Activated CD4-positive, alpha-beta memory T cell treated with anti-CD3 and anti-CD28 coated beads for 36 hours (primary cell): Measurements from ENCODE around the gene SLC17A4. TPM values are rescaled to one million over a fixed set of nuclear protein-coding genes. Genes with fewer than 3 reads are reported as not detected.
"Not testable (repeated sequence)": the region's sequence is repeated elsewhere in the genome, so short reads cannot be mapped to it uniquely, and the experiment has no call there.

Experiments used
- CTCF ChIA-PET: fragments of 350-600 bp; sonication (Branson Sonifier 250); formaldehyde crosslinking; loops from one replicate; lab custom pipeline; 2021; ENCODE audit warnings: antibody characterized with exemption, inconsistent platforms; lab: Charles Lee
- POLR2A ChIA-PET: fragments of 350-600 bp; sonication (Branson Sonifier 250); formaldehyde crosslinking; loops from one replicate; lab custom pipeline; 2021; ENCODE audit warnings: antibody characterized with exemption; lab: Charles Lee
- DNase-seq: peaks from one replicate; pipeline ENCODE4 v3.0.0-alpha.2; 2020
- H3K27ac Mint-ChIP-seq: one replicate; pipeline ENCODE4 v1.8.0; 2021; ENCODE audit warnings: mixed read lengths
- H3K27me3 Mint-ChIP-seq: one replicate; pipeline ENCODE4 v1.8.0; 2021; ENCODE audit warnings: mixed read lengths
- H3K36me3 Mint-ChIP-seq: one replicate; pipeline ENCODE4 v1.8.0; 2021; ENCODE audit warnings: mixed read lengths
- H3K4me1 Mint-ChIP-seq: one replicate; pipeline ENCODE4 v1.8.0; 2021; ENCODE audit warnings: low read depth, mixed read lengths
- H3K4me3 Mint-ChIP-seq: one replicate; pipeline ENCODE4 v1.8.0; 2021; ENCODE audit warnings: mild to moderate bottlenecking, mixed read lengths
- H3K9me3 Mint-ChIP-seq: one replicate; pipeline ENCODE4 v1.8.0; 2021; ENCODE audit warnings: mixed read lengths
- intact Hi-C: fragments of 100-400 bp; cut with micrococcal nuclease; formaldehyde crosslinking; loops from one replicate; pipeline ENCODE4 v1.15.1; 2023
- total RNA-seq, 2 experiments: library from RNA; stranded (reverse); gene quantifications; one replicate each; pipeline ENCODE4 v1.2.3, GENCODE V29; 2021

SLC17A4 gene
- total RNA-seq, 2 experiments from 2014 or later, result not detected

GRCh38 chr6:25731721-25732120 lies 22.8 kb upstream of the SLC17A4 start:
- H3K9me3 Mint-ChIP-seq, result peaks cover 2% of the 10 kb centered on the region

GRCh38 chr6:25732468-25733198 lies 21.9 kb upstream of the SLC17A4 start:
- ChIA-PET POLR2A (no interaction called here), CTCF (no interaction called here)
- Mint-ChIP-seq H3K36me3 (peaks cover 3% of the 10 kb centered on the region), H3K4me3 (no peak overlapping the region), H3K4me1 (no peaks in the 10 kb centered on the region), H3K27ac (no peak overlapping the region), H3K27me3 (peaks cover 48% of the 10 kb centered on the region), H3K9me3 (peaks cover 7% of the 10 kb centered on the region)
- intact Hi-C loops, result no loop called here
- DNase-seq, result no peak

More at GRCh38 chr6:25731721-25732120, 22.8 kb upstream of the SLC17A4 start:
- H3K36me3 Mint-ChIP-seq, result no peaks in the 10 kb centered on the region
- intact Hi-C loops, result no loop called here
- POLR2A ChIA-PET, result no interaction called here
- H3K27ac Mint-ChIP-seq, result no peak overlapping the region
- no peak for DNase-seq
- H3K27me3 Mint-ChIP-seq, result peaks cover 42% of the 10 kb centered on the region
- H3K4me1 Mint-ChIP-seq, result no peaks in the 10 kb centered on the region
- CTCF ChIA-PET, result interaction anchor here (0.9 to 1.0 kb wide), 2 partner anchors 14 to 210 kb away, joined by 3 to 5 read pairs; no protein-coding TSS in a partner anchor
- no peak overlapping the region for H3K4me3 Mint-ChIP-seq

DNA sequence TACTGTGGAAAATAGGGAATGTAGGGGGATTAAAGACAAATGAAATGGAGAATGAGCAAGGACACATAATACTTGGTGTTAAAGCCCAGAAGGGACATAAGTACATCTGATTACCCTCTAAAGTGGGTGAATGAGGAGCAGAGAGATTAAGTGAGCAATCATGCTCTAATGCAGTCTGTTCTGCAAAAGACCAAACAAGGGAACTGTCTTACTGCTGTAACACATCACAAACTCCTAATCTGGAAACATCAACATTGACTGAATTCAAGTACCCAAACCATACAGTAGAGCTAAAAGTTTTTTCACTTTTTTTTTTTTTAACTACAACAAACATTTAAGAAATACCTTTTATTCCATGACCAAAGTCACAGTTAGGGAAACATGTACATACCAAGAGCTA lies 19.3 kb upstream of the SLC17A4 start:
- Mint-ChIP-seq H3K27ac (no peak overlapping the region), H3K36me3 (peaks cover 3% of the 10 kb centered on the region), H3K9me3 (peaks cover 7% of the 10 kb centered on the region), H3K27me3 (peaks cover 50% of the 10 kb centered on the region), H3K4me3 (no peak overlapping the region), H3K4me1 (no peaks in the 10 kb centered on the region)
- no peak for DNase-seq
- ChIA-PET POLR2A (no interaction called here), CTCF (interaction anchor here (0.7 to 1.0 kb wide), 2 partner anchors 15 to 148 kb away, joined by 3 to 4 read pairs; no protein-coding TSS in a partner anchor)
- intact Hi-C loops, result no loop called here

GRCh38 chr6:25743868-25744267 lies 10.7 kb upstream of the SLC17A4 start:
- POLR2A ChIA-PET, result no interaction called here

GRCh38 chr6:25745836-25746235 lies 8.7 kb upstream of the SLC17A4 start:
- Mint-ChIP-seq H3K27ac (no peak overlapping the region), H3K27me3 (peaks cover under 1% of the 10 kb centered on the region), H3K36me3 (no peaks in the 10 kb centered on the region), H3K4me3 (no peak overlapping the region), H3K4me1 (no peaks in the 10 kb centered on the region), H3K9me3 (no peaks in the 10 kb centered on the region)
- intact Hi-C loops, result no loop called here
- POLR2A ChIA-PET, result no interaction called here
- DNase-seq, result no peak
- CTCF ChIA-PET, result interaction anchor here (0.8 to 1.0 kb wide), 3 partner anchors 9 to 144 kb away, joined by 3 read pairs; partner anchors contain the start of gene SLC17A4

More at GRCh38 chr6:25743868-25744267, 10.7 kb upstream of the SLC17A4 start:
- no peaks in the 10 kb centered on the region for H3K4me1 Mint-ChIP-seq
- CTCF ChIA-PET, result no interaction called here
- H3K27me3 Mint-ChIP-seq, result peaks cover 7% of the 10 kb centered on the region
- no peak for DNase-seq
- intact Hi-C loops, result no loop called here
- H3K36me3 Mint-ChIP-seq, result no peaks in the 10 kb centered on the region
- no peak overlapping the region for H3K4me3 Mint-ChIP-seq
- no peak overlapping the region for H3K27ac Mint-ChIP-seq
- no peaks in the 10 kb centered on the region for H3K9me3 Mint-ChIP-seq

GRCh38 chr6:25746968-25747367 lies 7.6 kb upstream of the SLC17A4 start:
- no peaks in the 10 kb centered on the region for H3K4me1 Mint-ChIP-seq
- intact Hi-C loops, result no loop called here
- CTCF ChIA-PET, result no interaction called here
- no peaks in the 10 kb centered on the region for H3K9me3 Mint-ChIP-seq
- DNase-seq, result no peak
- no peak overlapping the region for H3K4me3 Mint-ChIP-seq
- H3K27ac Mint-ChIP-seq, result no peak overlapping the region
- no peaks in the 10 kb centered on the region for H3K36me3 Mint-ChIP-seq
- POLR2A ChIA-PET, result no interaction called here
- no peaks in the 10 kb centered on the region for H3K27me3 Mint-ChIP-seq

DNA sequence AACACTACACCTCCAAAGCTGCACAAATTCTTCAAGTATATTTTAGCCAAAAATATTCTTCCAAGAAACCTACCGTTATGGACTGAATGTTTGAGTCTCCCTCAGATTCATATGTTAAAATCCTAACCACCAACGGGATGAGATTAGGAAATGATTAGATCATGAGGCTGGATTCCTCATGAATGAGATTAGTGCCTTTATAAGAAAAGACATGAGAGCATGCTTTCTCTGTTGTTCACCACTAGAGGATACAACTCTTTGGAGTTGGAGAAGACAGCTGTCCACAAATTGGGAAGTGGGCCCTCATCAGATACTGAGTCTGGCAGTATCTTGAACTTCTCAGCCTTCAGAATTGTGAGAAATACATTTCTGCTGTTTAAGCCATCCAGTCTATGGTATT lies 7.1 kb upstream of the SLC17A4 start:
- Mint-ChIP-seq H3K27ac (no peak overlapping the region), H3K9me3 (no peaks in the 10 kb centered on the region), H3K36me3 (no peaks in the 10 kb centered on the region), H3K27me3 (no peaks in the 10 kb centered on the region), H3K4me3 (no peak overlapping the region), H3K4me1 (no peaks in the 10 kb centered on the region)
- POLR2A ChIA-PET, result no interaction called here
- no peak for DNase-seq
- CTCF ChIA-PET, result interaction anchor here (0.6 kb wide), 1 partner anchor 19 kb away, joined by 3 read pairs; no protein-coding TSS in a partner anchor
- intact Hi-C loops, result no loop called here

GRCh38 chr6:25748049-25748448 lies 6.5 kb upstream of the SLC17A4 start:
- CTCF ChIA-PET, result interaction anchor here (0.6 kb wide), 1 partner anchor 19 kb away, joined by 3 read pairs; no protein-coding TSS in a partner anchor
- no peak for DNase-seq

DNA sequence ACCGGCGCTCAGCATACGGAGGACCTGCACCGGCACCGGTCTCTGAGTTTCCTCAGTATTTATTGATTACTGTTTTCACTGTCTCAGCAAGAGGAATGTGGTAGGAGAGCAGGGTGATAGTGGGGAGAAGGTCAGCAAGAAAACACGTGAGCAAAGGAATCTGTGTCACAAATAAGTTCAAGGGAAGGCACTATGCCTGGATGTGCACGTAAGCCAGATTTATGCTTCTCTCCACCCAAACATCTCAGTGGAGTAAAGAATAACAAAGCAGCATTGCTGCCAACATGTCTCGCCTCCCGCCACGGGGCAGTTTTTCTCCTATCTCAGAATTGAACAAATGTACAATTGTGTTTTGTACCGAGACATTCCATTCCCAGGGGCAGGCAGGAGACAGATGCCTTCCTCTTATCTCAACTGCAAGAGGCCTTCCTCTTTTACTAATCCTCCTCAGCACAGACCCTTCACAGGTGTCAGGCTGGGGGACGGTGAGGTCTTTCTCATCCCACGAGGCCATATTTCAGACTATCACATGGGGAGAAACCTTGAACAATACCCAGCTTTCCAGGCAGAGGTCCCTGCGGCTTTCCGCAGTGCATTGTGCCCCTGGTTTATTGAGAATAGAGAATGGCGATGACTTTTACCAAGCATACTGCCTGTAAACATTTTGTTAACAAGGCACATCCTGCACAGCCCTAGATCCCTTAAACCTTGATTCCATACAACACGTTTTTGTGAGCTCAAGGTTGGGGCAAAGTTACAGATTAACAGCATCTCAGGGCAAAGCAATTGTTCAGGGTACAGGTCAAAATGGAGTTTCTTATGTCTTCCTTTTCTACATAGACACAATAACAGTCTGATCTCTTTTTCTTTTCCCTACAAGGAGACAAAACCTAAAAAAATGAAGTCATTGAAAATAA lies 5.7 kb upstream of the SLC17A4 start:
- H3K27ac Mint-ChIP-seq, H3K27me3 Mint-ChIP-seq, H3K4me1 Mint-ChIP-seq, DNase-seq, H3K36me3 Mint-ChIP-seq, H3K4me3 Mint-ChIP-seq, intact Hi-C loops, POLR2A ChIA-PET, H3K9me3 Mint-ChIP-seq, CTCF ChIA-PET: not testable (repeated sequence)

More at GRCh38 chr6:25748049-25748448, 6.5 kb upstream of the SLC17A4 start:
- POLR2A ChIA-PET, result no interaction called here
- no peaks in the 10 kb centered on the region for H3K27me3 Mint-ChIP-seq
- H3K27ac Mint-ChIP-seq, result no peak overlapping the region
- H3K4me1 Mint-ChIP-seq, result no peaks in the 10 kb centered on the region
- no peaks in the 10 kb centered on the region for H3K9me3 Mint-ChIP-seq
- H3K4me3 Mint-ChIP-seq, result no peak overlapping the region
- intact Hi-C loops, result no loop called here
- H3K36me3 Mint-ChIP-seq, result no peaks in the 10 kb centered on the region

- POLR2A ChIA-PET, result no interaction called here
- no peak overlapping the region for H3K27ac Mint-ChIP-seq
- intact Hi-C loops, result no loop called here
Observed at GRCh38 chr6:25749837-25750236, 4.7 kb upstream of the SLC17A4 start.

DNA sequence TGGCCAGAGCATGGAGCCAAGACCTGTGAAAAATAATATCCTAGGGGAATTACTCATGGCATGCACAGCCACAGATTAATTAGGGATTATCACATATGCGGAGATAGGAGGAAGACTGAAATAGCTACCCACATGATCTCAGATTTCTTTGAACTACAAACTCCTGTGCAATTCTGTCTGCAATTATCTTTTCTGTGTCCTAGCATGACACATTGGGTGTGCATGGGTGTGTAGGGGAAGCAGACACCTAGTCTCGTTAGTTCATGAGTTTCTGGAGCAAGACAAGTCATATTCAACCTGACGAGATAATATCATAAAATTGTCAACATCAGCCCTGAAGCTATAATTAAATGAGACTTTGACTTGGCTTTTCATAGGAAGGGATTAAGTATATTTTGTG lies 3.6 kb upstream of the SLC17A4 start:
- CTCF ChIA-PET, result interaction anchor here (1.7 to 2.1 kb wide), 2 partner anchors 9 to 31 kb away, joined by 3 to 5 read pairs; no protein-coding TSS in a partner anchor
- POLR2A ChIA-PET, result no interaction called here
- H3K9me3 Mint-ChIP-seq, result no peaks in the 10 kb centered on the region

More at GRCh38 chr6:25749837-25750236, 4.7 kb upstream of the SLC17A4 start:
- CTCF ChIA-PET, result no interaction called here
- no peak overlapping the region for H3K4me3 Mint-ChIP-seq
- H3K9me3 Mint-ChIP-seq, result no peaks in the 10 kb centered on the region
- no peak for DNase-seq
- H3K27me3 Mint-ChIP-seq, result peaks cover 3% of the 10 kb centered on the region
- H3K36me3 Mint-ChIP-seq, result no peaks in the 10 kb centered on the region
- no peaks in the 10 kb centered on the region for H3K4me1 Mint-ChIP-seq

DNA sequence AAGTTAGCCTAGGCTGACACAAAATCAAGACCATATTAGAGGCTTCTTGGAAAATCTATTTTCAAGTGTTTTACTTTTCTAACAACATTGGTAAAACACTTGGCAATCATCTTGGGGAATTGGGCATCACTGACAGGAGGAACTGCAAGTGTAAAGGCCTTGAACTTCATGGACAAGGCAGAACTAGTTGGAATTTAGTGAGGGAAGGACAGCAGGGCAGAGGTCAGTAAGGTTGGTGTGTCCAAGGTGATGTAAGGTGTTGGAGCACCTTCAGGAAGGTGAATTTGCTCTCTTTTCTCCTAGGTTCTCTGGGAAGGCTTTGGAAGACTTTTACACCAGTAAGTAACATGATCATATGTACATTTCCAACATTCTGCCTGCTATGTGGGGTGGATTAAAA lies 1.5 kb upstream of the SLC17A4 start:
- Mint-ChIP-seq H3K27me3 (peaks cover 8% of the 10 kb centered on the region), H3K4me1 (no peaks in the 10 kb centered on the region), H3K4me3 (no peak overlapping the region), H3K9me3 (no peaks in the 10 kb centered on the region), H3K36me3 (no peaks in the 10 kb centered on the region), H3K27ac (no peak overlapping the region)
- CTCF ChIA-PET, result no interaction called here
- POLR2A ChIA-PET, result no interaction called here
- no peak for DNase-seq
- intact Hi-C loops, result no loop called here

More for the DNA sequence above, 3.6 kb upstream of the SLC17A4 start:
- Mint-ChIP-seq H3K27ac (no peak overlapping the region), H3K36me3 (no peaks in the 10 kb centered on the region), H3K4me3 (no peak overlapping the region), H3K27me3 (peaks cover 6% of the 10 kb centered on the region), H3K4me1 (no peaks in the 10 kb centered on the region)
- intact Hi-C loops, result no loop called here
- DNase-seq, result no peak
